Large intestine (tissue), 3 donors: Measurements from ENCODE around the gene GINS2. TPM values are rescaled to one million over a fixed set of nuclear protein-coding genes. Genes with fewer than 3 reads are reported as not detected.

ENCODE experiments used
- DNase-seq, 2 donors: peaks; one replicate each; pipeline versions ENCODE4 v3.0.0 to v3.0.0-alpha.2; 2013
- H3K27ac ChIP-seq: one replicate; pipeline ENCODE4 v1.5.1; 2013; ENCODE audit warnings: low read length
- H3K27me3 ChIP-seq: 2 replicates; pipeline ENCODE4 v1.6.1; 2013; ENCODE audit warnings: low read length; ENCODE audit not compliant: control insufficient read depth, insufficient read depth
- H3K36me3 ChIP-seq: 2 replicates; pipeline ENCODE4 v1.6.1; 2013; ENCODE audit warnings: low read length; ENCODE audit not compliant: control insufficient read depth, insufficient read depth
- H3K4me1 ChIP-seq: one replicate; pipeline ENCODE4 v1.6.1; 2013; ENCODE audit warnings: low read length; ENCODE audit not compliant: control insufficient read depth, insufficient read depth
- H3K4me3 ChIP-seq: one replicate; pipeline ENCODE4 v1.5.1; 2013; ENCODE audit warnings: low read length
- H3K9me3 ChIP-seq: one replicate; pipeline ENCODE4 v1.6.1; 2013; ENCODE audit warnings: mild to moderate bottlenecking, low read depth, low read length, moderate library complexity; ENCODE audit not compliant: control insufficient read depth
- WGBS: methylation state at CpG from one replicate; pipeline ENCODE4 v1.1.5; 2013; ENCODE audit warnings: low lambda C conversion rate; ENCODE audit not compliant: insufficient coverage; 5-methylcytosine and 5-hydroxymethylcytosine counted together
- polyA plus RNA-seq: library from polyadenylated mRNA; unstranded; fragments of 120-200 nt; gene quantifications from one replicate; pipeline ENCODE4 v1.2.1, GENCODE V29; 2013

GINS2 gene
- polyA plus RNA-seq, 1 donor, result 10.2 TPM

GRCh38 chr16:85634747-85635544, 53.8 kb downstream of the GINS2 start:
- Histone ChIP-seq H3K4me1 (no peaks in the 10 kb centered on the region), H3K36me3 (peaks cover 29% of the 10 kb centered on the region), H3K27me3 (no peaks in the 10 kb centered on the region), H3K27ac (no peak overlapping the region), H3K9me3 (no peaks in the 10 kb centered on the region), H3K4me3 (no peak overlapping the region)
- no CpG with 5 or more reads among the region's 24 CpGs for WGBS
- no peak for DNase-seq

- Histone ChIP-seq H3K4me1 (no peaks in the 10 kb centered on the region), H3K36me3 (peaks cover 27% of the 10 kb centered on the region), H3K4me3 (no peak overlapping the region), H3K27ac (no peak overlapping the region), H3K27me3 (no peaks in the 10 kb centered on the region), H3K9me3 (peaks cover 9% of the 10 kb centered on the region)
- DNase-seq, result no peak
- WGBS, result no CpG with 5 or more reads among the region's 35 CpGs
Observed at GRCh38 chr16:85633888-85634287, 54.9 kb downstream of the GINS2 start.

- no peak overlapping the region for H3K4me3 ChIP-seq
- H3K9me3 ChIP-seq, result peaks cover 12% of the 10 kb centered on the region
- peaks cover 27% of the 10 kb centered on the region for H3K36me3 ChIP-seq
- WGBS, result no CpG with 5 or more reads among the region's 15 CpGs
- no peaks in the 10 kb centered on the region for H3K27me3 ChIP-seq
- no peak for DNase-seq
- H3K27ac ChIP-seq, result no peak overlapping the region
- peaks cover 1% of the 10 kb centered on the region for H3K4me1 ChIP-seq
Observed at GRCh38 chr16:85633438-85633743, 55.4 kb downstream of the GINS2 start.

DNA sequence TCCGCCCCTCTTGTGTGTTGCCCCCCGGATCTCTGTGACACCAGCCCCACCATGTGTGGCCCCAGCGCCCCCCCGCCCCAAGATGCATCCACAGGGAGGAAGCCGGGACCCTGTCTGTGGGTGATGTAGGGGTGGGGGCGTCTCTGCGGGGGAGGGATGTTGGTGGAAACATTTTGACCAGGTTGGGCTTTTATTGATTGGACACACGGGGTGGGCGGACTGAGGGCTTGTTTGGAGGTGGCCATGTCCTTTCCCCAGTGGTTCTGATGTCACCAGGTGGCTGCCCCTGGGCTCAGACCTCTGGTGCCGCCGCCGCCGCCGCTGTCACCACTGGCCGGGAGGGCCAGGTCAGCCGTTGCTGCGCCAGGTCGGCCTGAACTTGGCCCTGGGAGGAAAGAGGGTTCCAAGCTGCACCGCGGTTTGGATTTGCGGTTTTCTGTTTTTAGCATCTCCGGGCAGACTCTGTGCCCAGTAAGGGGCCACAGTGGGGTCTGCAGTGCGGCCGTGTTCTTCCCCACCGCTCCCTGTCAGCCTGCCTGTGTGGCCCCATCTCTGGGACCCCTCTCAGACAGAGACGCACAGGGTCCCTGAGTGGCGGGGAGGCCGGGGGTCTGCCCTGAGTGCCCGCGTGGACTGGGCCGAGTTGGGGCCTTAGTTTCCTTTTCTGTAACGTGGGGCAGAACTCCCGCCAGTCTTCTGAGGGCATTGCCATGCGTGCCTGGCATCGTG, 55.9 kb downstream of the GINS2 start:
- no CpG with 5 or more reads among the region's 35 CpGs for WGBS
- peaks cover 22% of the 10 kb centered on the region for H3K36me3 ChIP-seq
- H3K27me3 ChIP-seq, result no peaks in the 10 kb centered on the region
- H3K4me1 ChIP-seq, result peaks cover 6% of the 10 kb centered on the region
- no peak overlapping the region for H3K4me3 ChIP-seq
- no peak overlapping the region for H3K27ac ChIP-seq
- peaks cover 16% of the 10 kb centered on the region for H3K9me3 ChIP-seq
- DNase-seq, result no peak

DNA sequence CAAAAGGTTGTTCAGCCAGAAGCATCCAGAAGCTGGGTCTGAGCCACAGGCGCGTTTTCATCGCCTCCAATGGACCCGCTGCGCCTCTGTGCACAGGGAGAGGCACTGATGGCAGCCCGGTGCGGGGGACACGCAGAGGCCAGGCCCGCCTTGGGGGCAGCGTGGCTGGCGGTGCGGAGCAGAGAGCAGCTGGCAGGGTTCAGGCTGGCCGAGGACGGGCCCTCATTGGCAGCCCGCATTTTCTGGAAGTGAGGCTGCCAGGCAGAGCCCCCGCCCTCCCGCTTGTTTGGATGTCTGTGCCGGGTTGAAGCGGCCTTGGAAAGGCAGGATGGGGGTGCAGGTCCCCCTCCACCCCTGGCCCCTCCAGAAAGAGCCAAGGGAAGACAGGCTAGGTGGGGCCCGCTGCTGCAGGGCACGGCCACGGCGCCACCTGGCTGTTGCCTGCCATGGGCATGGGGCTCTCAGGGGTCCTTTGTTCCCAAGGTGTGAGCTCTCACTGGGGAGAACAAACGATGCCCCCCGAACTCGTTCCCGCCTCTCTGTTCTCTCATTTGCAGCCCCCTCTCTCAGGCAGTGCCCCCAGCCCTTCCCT, 56.9 kb downstream of the GINS2 start:
- peaks cover 13% of the 10 kb centered on the region for H3K4me1 ChIP-seq
- peaks cover 15% of the 10 kb centered on the region for H3K36me3 ChIP-seq
- no CpG with 5 or more reads among the region's 27 CpGs for WGBS
- no peak overlapping the region for H3K4me3 ChIP-seq
- no peaks in the 10 kb centered on the region for H3K27me3 ChIP-seq
- no peak overlapping the region for H3K27ac ChIP-seq
- H3K9me3 ChIP-seq, result peaks cover 18% of the 10 kb centered on the region
- no peak for DNase-seq

DNA sequence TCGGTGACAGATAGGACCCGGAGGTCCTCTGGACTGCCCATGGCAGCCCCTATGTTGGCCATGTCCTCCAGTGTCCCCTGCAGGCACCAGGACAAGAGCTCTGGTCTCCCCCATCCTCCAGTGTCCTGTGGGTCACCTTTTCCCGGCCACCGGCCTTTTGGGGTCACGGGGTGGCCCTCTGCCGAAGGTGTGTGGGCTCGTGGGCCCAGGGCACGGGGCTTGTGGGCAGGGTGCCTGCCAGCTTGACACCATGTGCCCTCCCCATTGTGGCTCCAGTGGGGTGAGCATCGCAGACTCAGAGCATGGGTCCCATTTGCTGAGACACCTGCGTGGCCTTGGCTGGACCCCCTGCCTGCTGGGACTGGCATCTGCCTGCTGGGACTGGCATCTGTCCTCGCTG, 57.5 kb downstream of the GINS2 start:
- WGBS, result no CpG with 5 or more reads among the region's 11 CpGs
- H3K4me3 ChIP-seq, result no peak overlapping the region
- H3K9me3 ChIP-seq, result peaks cover 18% of the 10 kb centered on the region
- peaks cover 14% of the 10 kb centered on the region for H3K36me3 ChIP-seq
- H3K27ac ChIP-seq, result no peak overlapping the region
- H3K27me3 ChIP-seq, result no peaks in the 10 kb centered on the region
- DNase-seq, result no peak
- H3K4me1 ChIP-seq, result peaks cover 19% of the 10 kb centered on the region

DNA sequence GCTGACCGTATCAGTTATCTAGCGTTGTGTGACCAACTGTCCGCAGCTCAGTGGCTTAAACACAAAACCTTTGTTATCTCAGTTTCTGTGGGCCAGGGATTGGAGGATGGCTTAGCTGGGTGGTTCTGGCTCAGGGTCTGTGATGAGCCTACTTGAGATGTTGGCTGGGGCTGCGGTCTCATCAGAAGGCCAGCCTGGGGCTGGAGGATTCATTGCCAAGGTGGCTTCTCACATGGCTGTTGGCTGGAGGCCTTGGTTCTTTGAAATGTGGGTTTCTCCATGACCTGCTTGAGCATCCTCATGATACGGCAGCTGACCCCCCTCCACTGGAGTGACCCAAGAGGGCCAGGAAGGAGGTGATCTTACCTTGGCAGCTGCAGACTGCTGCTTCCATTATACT, 58.9 kb downstream of the GINS2 start:
- H3K27me3 ChIP-seq, result no peaks in the 10 kb centered on the region
- peaks cover 31% of the 10 kb centered on the region for H3K4me1 ChIP-seq
- H3K4me3 ChIP-seq, result no peak overlapping the region
- peaks cover 16% of the 10 kb centered on the region for H3K36me3 ChIP-seq
- H3K9me3 ChIP-seq, result peaks cover 22% of the 10 kb centered on the region
- WGBS, result no CpG with 5 or more reads among the region's 5 CpGs
- no peak overlapping the region for H3K27ac ChIP-seq
- DNase-seq, result no peak

GRCh38 chr16:85629326-85629725, 59.4 kb downstream of the GINS2 start:
- WGBS, result no CpG with 5 or more reads among the region's 10 CpGs
- no peak overlapping the region for H3K4me3 ChIP-seq
- no peak for DNase-seq
- no peaks in the 10 kb centered on the region for H3K27me3 ChIP-seq
- H3K9me3 ChIP-seq, result peaks cover 22% of the 10 kb centered on the region
- peaks cover 12% of the 10 kb centered on the region for H3K36me3 ChIP-seq
- no peak overlapping the region for H3K27ac ChIP-seq
- H3K4me1 ChIP-seq, result peaks cover 31% of the 10 kb centered on the region

DNA sequence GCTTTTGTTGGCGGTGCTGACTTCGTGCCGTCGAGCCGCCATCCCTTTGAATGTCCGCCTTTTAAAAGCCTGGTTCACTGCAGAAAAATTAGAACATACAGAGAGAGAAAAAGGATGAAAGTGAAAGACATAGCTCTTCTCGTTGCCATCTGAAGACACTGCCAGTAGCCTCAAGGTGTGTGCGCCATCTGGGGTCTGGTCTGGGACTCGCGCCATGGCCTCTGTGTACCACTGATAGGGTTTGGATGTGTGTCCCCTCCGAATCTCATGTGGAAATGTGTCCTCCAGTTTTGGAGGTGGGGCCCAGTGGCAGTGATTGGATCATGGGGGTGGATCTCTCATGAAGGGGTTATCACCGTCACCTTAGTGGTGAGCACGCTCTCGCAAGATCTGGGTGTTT, 60.1 kb downstream of the GINS2 start:
- WGBS, result no CpG with 5 or more reads among the region's 14 CpGs
- H3K4me3 ChIP-seq, result no peak overlapping the region
- H3K4me1 ChIP-seq, result peaks cover 31% of the 10 kb centered on the region
- H3K27me3 ChIP-seq, result no peaks in the 10 kb centered on the region
- no peak for DNase-seq
- H3K36me3 ChIP-seq, result peaks cover 10% of the 10 kb centered on the region
- H3K9me3 ChIP-seq, result peaks cover 22% of the 10 kb centered on the region
- no peak overlapping the region for H3K27ac ChIP-seq

DNA sequence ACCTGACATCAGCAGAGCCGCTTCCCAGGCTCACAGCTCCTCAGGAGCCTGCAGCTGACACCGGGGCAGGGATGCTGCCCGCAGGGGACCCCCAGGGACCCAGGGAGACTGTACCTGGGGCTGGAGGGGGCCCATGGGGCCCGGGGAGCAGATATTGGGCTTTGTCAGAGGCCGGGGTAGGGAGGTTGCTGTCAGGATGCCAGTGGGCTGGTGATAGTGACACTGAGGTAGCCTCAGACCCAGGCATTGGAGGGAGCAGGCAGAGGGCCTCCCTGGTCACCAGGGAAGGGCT, 60.5 kb downstream of the GINS2 start:
- H3K27me3 ChIP-seq, result no peaks in the 10 kb centered on the region
- peak overlapping the region; percentile 29 for H3K27ac ChIP-seq
- WGBS, result no CpG with 5 or more reads among the region's 5 CpGs
- peaks cover 31% of the 10 kb centered on the region for H3K4me1 ChIP-seq
- no peak overlapping the region for H3K4me3 ChIP-seq
- peaks cover 22% of the 10 kb centered on the region for H3K9me3 ChIP-seq
- peaks cover 10% of the 10 kb centered on the region for H3K36me3 ChIP-seq
- DNase-seq, result no peak
